COR-L47 (cell line): ENCODE measurements around the gene KRT16.
"Not testable (repeated sequence)": the region's sequence is repeated elsewhere in the genome, so short reads cannot be mapped to it uniquely, and the experiment has no call there.

Experiments used
- DNase-seq: peaks from one replicate; lab custom pipeline; 2025; lab: John Stamatoyannopoulos, UW

Gene KRT16

DNA sequence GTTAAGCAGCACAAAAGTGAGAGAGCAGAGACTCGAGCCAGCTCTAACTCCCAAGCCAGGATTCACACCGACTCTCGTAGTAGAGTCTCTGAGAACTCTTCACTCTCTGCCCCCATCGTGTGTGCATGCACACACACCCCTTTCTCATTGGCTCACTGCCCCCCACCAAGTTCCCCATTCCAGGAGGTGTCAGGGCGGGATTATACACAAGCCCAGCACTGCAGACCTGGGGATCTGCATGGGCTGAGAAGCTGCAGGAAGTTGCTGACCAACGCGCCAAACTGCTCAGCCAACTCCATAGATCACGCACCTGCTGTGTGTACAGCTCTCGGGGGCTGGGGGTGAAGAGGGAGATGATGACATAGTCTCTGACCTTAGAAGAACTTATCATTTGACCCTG lies 2.2 kb upstream of the KRT16 start:
- DNase-seq, result not testable (repeated sequence)

- DNase-seq, result no peak
These were observed 1.5 kb upstream of the KRT16 start for GRCh38 chr17:41614098-41614497.

DNA sequence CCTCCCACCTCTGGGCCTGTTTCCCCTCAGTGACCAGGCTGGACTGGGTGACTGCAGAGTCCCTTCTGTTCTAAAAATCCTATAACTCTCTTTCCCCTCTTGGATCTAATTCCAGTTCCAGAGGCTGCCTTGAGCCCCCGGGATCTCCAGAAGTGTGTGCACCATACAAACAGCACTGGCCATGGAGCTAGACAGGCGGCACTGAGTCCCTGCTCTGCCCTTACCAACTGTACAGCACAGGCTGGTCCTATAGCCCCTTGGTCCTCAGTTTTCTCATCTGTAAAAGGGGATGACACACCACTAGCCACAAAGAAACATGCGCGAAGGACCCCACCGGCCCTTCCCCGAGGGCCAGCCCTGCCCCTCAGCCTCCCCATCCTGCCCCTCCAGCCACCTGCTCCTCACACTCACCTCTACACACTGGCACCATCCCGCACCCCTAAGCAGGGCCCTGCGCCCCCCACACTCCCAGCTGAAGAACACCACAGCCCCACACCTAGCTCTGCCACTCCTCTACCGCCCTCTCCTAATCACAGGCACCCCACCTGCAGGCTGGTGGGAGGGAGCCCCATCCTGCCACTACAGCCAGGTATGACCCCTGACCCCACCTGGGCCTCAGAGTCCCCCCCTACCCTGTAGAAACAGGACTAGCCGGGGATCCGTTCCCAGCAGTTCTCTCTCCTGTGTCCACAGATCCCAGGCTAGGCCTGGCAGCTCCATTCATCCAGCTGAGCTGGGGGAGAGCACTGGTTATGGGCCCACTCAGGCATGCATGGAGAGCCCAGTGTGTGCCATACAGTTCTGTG lies 913 bp upstream of the KRT16 start:
- DNase-seq, result no peak

DNA sequence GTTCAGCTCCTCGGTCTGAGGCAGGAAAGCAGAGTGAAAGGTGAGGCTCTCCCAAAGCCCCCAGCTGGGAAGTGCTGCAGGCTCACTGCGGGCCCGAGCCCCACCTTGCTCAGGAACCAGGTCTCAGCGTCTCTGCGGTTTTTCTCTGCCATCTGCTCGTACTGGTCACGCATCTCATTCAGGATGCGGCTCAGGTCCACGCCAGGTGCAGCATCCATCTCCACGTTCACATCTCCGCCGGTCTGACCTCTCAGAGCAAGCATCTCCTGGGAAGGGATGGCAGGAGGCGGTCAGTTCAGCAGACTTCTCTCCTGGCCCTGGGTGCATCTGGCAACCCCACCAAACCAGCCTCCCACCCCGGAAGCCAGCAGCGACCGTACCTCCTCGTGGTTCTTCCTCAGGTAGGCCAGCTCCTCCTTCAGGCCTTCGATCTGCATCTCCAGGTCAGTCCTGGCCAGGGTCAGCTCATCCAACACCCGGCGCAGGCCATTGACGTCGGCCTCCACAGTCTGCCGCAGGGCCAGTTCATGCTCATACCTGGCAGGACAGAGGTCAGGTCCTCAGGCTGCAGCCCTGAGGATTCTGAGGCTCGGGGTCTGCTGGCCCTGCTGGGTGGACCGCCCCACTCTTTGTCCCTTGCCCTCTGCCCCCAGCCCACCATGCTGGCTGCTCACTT lies 1.5 kb downstream of the KRT16 start:
- no peak for DNase-seq

DNA sequence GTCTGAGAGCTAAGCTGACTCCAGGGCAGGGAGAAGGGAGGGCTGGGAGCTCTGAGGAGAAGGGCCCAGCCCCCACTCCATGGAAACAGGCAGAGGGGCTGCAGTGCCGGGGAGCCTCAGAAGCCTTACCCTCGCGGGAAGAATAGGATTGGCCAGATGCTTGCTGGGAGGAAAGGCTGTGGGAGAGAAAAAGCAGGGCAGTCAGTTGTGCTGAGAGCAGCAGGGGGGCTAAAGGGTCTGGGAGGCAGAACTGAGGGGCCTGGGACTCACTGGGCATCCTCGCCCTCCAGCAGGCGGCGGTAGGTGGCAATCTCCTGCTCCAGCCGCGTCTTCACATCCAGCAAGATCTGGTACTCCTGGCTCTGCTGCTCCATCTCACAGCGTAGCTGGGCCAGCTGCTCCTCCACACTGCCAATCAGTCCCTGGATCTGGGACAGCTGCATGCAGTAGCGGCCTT lies 2.5 kb downstream of the KRT16 start:
- DNase-seq, result not testable (repeated sequence)

- DNase-seq, result not testable (repeated sequence)
These were observed 5.6 kb downstream of the KRT16 start for GRCh38 chr17:41606930-41607329.

DNA sequence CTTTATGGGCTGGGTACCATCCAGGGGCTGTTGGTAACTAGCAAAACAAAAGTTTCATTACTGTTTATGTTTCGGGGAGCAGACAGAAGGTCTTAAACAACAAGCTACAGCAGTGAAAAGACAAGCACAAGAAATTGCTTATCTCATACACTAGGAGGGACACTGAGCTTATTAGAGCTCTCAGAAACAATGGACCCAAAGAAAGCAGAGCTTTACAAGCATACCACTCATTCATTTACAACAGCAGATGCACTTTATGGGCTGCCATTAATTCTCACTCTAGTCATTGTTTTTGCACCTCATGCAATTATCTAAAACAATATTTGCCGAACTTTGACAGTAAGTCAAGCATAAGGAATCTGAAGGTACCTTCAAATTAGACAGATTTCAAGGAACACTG lies 10.0 kb downstream of the KRT16 start:
- DNase-seq, result no peak

DNA sequence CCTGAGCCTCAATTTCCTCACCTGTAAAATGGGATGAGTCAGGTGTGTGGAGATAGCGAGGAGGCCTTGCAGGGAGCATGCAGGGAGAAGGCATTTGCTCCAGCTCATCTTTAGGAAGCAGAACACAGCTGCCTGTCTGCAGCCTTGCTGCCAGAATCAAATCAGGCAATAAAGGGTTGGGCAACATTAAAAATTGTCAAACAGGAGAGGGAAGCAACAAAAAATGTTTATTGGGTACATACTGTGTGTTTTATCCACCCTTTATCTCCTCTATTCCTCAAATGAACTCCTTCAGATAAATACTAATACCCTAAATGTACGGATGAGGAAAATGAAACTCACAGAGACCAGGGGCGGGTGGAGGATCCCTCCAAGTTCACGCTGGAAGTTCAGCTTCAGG lies 12.2 kb downstream of the KRT16 start:
- no peak for DNase-seq

DNA sequence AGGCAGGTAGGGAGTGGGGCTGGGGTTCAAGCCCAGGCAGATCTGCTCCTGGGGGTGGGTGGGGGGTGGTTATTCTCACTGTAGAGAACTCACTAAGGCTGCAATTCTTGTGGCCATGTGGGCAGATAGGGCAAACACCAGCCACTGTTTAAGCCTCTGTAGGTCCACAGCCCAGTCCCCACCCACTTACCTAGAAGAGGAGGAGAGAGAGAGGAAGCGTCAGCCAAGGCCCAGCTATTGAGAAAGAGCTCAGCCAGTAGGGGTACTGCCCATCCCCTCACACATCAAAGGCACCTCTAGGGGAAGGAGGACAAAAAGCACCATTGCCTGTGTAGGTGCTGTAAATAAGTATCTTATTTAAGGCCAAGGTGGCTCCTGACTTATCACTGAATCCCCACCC lies 12.9 kb downstream of the KRT16 start:
- no peak for DNase-seq

DNA sequence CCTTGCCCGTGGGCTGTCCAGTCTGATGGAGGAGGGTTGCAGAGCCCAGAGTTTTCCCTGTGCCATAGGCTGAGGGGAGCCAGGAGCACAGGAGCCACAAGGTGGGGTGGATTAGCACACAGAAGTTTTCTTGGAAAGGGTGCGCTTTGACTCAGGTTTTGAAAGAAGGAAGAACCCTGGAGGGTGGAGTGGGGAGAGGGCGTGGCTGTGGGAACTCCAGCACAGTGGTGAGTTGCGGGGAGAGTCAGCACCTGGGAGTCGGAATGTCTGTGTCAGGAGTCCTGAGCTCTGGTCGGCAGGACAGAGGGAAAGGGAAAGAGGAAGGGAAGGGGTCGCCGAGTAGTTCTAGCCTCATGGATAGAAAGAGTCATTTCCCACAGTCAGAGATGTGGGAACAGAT lies 17.0 kb downstream of the KRT16 start:
- no peak for DNase-seq

- no peak for DNase-seq
These were observed 18.1 kb downstream of the KRT16 start for GRCh38 chr17:41594363-41594915.

GRCh38 chr17:41593306-41593981 lies 19.1 kb downstream of the KRT16 start:
- DNase-seq, result no peak

DNA sequence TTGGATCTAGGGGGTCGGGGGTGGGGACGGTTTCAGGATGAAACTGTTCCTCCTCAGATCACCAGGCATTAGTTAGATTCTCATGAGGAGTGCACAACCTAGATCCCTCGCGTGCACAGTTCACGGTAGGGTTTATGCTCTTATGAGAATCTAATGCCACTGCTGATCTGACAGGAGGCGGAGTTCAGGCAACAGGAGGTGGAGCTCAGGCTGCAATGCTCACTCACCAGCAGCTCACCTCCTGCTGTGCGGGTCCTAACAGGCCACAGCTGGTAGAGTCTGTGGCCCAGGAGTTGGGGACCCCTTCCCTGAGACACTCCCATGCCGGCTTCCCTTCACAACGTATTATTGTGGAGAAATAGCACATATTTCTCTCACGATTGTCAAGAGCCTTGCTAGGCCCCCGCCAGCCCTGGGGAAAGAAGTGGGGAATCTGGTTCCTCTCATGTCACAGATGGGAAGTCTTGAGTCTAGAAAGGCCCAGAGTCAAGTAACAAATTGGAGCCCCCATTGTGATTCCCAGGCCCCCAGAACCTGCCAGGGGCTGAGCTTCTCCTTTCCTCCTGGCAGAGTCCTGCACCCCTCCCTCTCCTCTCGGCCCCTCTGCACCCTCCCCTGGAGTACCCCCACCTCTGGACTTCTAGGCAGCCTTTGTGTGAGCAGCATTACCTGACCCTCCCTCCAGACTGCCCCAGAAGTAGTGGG lies 19.8 kb downstream of the KRT16 start:
- DNase-seq, result no peak

DNA sequence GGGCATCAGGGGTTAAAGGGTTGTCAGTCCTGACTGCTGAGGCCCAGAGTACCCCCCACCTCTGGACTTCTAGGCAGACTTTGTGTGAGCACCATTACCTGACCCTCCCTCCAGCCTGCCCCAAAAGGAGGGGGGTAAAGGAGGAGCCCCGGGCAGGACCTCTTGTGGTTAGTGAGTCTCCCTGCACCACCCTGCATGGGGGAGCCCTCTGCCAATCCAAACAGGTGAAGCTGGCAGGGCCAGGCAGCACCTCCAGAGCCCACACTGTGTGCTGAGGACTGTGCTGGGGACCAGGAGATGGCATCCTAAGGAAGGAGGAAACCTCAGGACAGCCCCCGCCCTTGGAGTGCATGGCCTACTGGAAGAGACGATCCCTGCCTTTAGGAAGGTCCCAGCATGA lies 23.3 kb downstream of the KRT16 start:
- DNase-seq, result no peak

- DNase-seq, result no peak
These were observed 24.3 kb downstream of the KRT16 start for GRCh38 chr17:41588126-41588810.

DNA sequence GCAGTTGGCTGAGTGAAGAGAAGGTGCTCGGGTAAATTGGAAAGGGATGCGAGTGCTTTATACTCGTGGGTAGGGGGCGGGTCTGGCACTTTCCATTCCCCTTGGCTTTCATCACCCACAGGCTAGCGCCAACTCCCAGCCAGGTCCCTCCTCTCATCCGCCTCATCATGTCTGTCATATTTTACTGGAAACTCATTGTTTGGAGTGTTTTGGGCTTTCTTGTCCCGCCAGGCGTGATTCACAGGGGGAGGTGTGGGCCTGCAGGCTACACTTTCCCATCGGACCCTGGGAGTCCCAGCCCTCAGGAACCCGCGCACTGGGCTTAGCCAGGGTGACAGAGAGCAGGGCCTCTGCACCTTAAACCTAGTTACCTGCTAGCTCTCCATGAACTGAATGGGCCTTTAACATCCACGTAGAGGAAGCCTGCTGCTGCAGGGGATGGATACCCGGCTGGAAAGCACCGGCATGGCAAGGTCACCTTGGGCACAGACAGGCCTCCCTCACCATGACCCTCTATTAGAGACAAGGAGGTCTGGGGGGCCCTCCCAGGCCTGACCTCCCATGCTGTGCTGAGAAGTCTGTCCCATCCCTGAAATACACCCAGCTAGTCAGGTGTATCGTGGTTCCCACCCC lies 25.6 kb downstream of the KRT16 start, which contains the start of gene KRT14:
TSS of gene KRT14 (minus strand) at position 33 of the 633 bp plus-strand sequence. CDS start 61 bp downstream, outside the sequence.
- DNase-seq, result no peak

DNA sequence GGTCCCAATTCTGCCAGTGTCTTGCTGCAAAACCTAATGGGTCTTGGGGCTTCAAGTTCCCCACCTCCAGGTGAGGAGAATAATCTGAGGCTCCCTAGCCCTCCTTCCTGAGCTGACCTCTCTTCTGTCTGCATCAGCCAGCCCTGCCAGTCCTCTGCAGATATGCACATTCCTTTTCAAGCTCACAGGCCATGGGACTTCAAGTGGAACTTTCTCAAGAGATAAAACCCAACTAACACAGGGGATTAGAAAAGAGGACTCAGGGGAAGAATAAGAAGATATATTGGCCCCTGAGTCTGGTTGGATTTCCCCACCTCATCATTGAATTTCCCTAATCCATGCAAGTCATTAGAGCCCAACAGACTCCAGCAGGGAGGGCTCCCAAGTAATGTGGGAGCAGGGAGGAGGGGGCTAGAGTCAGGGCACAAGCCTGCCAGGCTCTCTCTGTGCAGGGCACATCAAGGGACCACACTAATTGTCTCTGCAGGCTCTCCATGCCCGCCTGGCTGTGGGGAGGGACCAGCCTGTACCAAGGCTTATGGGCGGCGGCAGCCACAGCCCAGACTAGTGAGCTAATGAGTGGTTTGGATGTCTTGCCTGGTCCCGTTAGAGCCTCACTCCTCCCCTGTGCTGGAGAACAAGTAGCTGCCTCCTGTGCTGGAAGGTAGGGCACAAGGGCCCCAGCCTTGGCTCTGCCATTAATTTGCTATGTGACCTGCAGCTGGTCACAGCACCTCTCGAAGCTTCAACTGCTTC lies 27.1 kb downstream of the KRT16 start:
- no peak for DNase-seq

- not testable (repeated sequence) for DNase-seq
These were observed 28.1 kb downstream of the KRT16 start for GRCh38 chr17:41584331-41584927.
